ENCODE data around the gene CEP350.

DNA sequence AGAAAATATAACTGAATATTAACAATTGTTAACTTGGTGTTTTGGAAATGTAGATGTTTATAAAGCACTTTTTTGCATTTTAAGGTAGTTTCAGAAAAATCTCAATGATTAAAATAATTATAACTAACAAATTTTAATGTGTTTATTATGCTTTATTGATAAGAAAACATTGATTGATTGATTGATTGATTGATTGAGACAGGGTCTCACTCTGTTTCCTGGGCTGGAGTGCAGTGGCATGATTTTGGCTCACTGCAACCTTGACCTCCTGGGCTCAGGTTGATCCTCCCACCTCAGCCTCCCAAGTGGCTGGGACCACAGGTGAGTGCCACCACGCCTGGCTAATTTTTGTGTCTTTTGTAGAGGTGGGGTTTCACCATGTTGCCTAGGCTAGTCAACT is 106.4 kb downstream of the CEP350 start:
- TF ChIP-seq, protein P1, sequence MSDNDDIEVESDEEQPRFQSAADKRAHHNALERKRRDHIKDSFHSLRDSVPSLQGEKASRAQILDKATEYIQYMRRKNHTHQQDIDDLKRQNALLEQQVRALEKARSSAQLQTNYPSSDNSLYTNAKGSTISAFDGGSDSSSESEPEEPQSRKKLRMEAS (IDR thresholded peaks at IDR 0.05): no peak
- TF ChIP-seq POLR2A (IDR thresholded peaks at IDR 0.05; ENCODE audit: borderline replicate concordance, extremely low read depth, insufficient read depth, insufficient read length): no peak
- TF ChIP-seq CEBPB (IDR thresholded peaks at IDR 0.05; ENCODE audit: low read depth): no peak
- TF ChIP-seq POLR2AphosphoS5 (IDR thresholded peaks at IDR 0.05; ENCODE audit: low read depth, low read length): no peak
- TF ChIP-seq SRF (IDR thresholded peaks at IDR 0.05; ENCODE audit: low read depth): no peak
- no peak for TF ChIP-seq EGR1 (IDR thresholded peaks at IDR 0.05; ENCODE audit: low read depth)
- TF ChIP-seq, protein P2, sequence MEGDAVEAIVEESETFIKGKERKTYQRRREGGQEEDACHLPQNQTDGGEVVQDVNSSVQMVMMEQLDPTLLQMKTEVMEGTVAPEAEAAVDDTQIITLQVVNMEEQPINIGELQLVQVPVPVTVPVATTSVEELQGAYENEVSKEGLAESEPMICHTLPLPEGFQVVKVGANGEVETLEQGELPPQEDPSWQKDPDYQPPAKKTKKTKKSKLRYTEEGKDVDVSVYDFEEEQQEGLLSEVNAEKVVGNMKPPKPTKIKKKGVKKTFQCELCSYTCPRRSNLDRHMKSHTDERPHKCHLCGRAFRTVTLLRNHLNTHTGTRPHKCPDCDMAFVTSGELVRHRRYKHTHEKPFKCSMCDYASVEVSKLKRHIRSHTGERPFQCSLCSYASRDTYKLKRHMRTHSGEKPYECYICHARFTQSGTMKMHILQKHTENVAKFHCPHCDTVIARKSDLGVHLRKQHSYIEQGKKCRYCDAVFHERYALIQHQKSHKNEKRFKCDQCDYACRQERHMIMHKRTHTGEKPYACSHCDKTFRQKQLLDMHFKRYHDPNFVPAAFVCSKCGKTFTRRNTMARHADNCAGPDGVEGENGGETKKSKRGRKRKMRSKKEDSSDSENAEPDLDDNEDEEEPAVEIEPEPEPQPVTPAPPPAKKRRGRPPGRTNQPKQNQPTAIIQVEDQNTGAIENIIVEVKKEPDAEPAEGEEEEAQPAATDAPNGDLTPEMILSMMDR (IDR thresholded peaks at IDR 0.05 in 2 of 3, conservative IDR thresholded peaks at IDR 0.05 in 1 of 3; ENCODE audit: borderline replicate concordance in 1 of 3, insufficient read depth in 1 of 3, low read depth in 2 of 3, low read length in 2 of 3): no peak
- no peak for TF ChIP-seq ELF1 (IDR thresholded peaks at IDR 0.05; ENCODE audit: borderline replicate concordance, low read depth)
- TF ChIP-seq EZH2phosphoT487 (IDR thresholded peaks at IDR 0.05; ENCODE audit: borderline replicate concordance): no peak
- TF ChIP-seq YY1 (IDR thresholded peaks at IDR 0.05; ENCODE audit: extremely low read depth, insufficient replicate concordance, low read depth, low read length): no peak
- no peak for TF ChIP-seq EZH2 (IDR thresholded peaks at IDR 0.05)
- no peak for TF ChIP-seq ZNF274 (IDR thresholded peaks at IDR 0.05; ENCODE audit: low read depth, low read length)

Measured in HCT116 (cell line).